OCI-LY7 (cell line): ENCODE measurements around the gene POLR2E. TPM values are rescaled to one million over a fixed set of nuclear protein-coding genes. Genes with fewer than 3 reads are reported as not detected.

Experiments used
- BruUV-seq: library from RNA; stranded (reverse); fragments of 400-500 nt; replicated peaks from 2 replicates; lab custom pipeline; 2021; lab: Mats Ljungman, UMichigan
- CTCF ChIA-PET: fragments of 300-600 bp; sonication (Branson Sonifier 250); formaldehyde crosslinking; loops from one replicate; lab custom pipeline; 2022; ENCODE audit warnings: antibody characterized with exemption; ENCODE audit not compliant: unreplicated experiment; lab: Charles Lee
- POLR2A ChIA-PET: fragments of 300-600 bp; sonication (Branson Sonifier 250); formaldehyde crosslinking; loops from one replicate; lab custom pipeline; 2022; ENCODE audit warnings: antibody characterized with exemption; lab: Charles Lee
- DNase-seq: peaks from one replicate; pipeline ENCODE4 v3.0.0-alpha.2; 2015; ENCODE audit warnings: low spot score
- H2AFZ ChIP-seq: fragments of 200-600 bp; sonication (generic), shearing (Covaris generic); 2 replicates; pipeline ENCODE4 v1.6.1; 2014; ENCODE audit warnings: mild to moderate bottlenecking, antibody characterized with exemption, low read length, moderate library complexity
- H3K27ac ChIP-seq: fragments of 200-600 bp; sonication (generic); 2 replicates; pipeline ENCODE4 v1.5.1; 2014; ENCODE audit warnings: mixed run types, low read depth, mild to moderate bottlenecking, moderate library complexity, low read length, inconsistent platforms; ENCODE audit not compliant: poor library complexity, severe bottlenecking
- H3K36me3 ChIP-seq: fragments of 200-600 bp; sonication (generic); 2 replicates; pipeline ENCODE4 v1.6.1; 2014; ENCODE audit warnings: mild to moderate bottlenecking, antibody characterized with exemption, low read length, moderate library complexity, mixed read lengths; ENCODE audit not compliant: insufficient read depth
- H3K4me1 ChIP-seq: fragments of 200-600 bp; sonication (generic); 2 replicates; pipeline ENCODE4 v1.5.1; 2014; ENCODE audit warnings: mild to moderate bottlenecking, low read length; ENCODE audit not compliant: insufficient read depth, poor library complexity, severe bottlenecking
- H3K4me2 ChIP-seq: fragments of 200-600 bp; sonication (generic); 2 replicates; pipeline ENCODE4 v1.6.1; 2014; ENCODE audit warnings: mild to moderate bottlenecking, low read length
- H3K4me3 ChIP-seq: fragments of 200-600 bp; sonication (generic); 2 replicates; pipeline ENCODE4 v1.5.1; 2014; ENCODE audit warnings: mild to moderate bottlenecking, low read depth, low read length; ENCODE audit not compliant: poor library complexity, severe bottlenecking
- H3K79me2 ChIP-seq: fragments of 200-600 bp; sonication (generic); 2 replicates; pipeline ENCODE4 v1.6.1; 2016; ENCODE audit warnings: low read depth, mild to moderate bottlenecking, low read length, moderate library complexity, mixed read lengths; ENCODE audit not compliant: insufficient read depth
- H3K9me2 ChIP-seq: fragments of 200-600 bp; sonication (generic); 2 replicates; pipeline ENCODE4 v1.6.1; 2016; ENCODE audit warnings: mild to moderate bottlenecking, low read length, mixed read lengths; ENCODE audit not compliant: insufficient read depth
- H3K9me3 ChIP-seq: fragments of 200-600 bp; sonication (generic); 2 replicates; pipeline ENCODE4 v1.6.1; 2014; ENCODE audit warnings: mild to moderate bottlenecking, mixed run types, low read length, mixed read lengths
- H4K20me1 ChIP-seq: fragments of 200-600 bp; sonication (generic); 2 replicates; pipeline ENCODE4 v1.6.1; 2014; ENCODE audit warnings: mild to moderate bottlenecking, antibody characterized with exemption, low read length, moderate library complexity, mixed read lengths; ENCODE audit not compliant: insufficient read depth
- EZH2phosphoT487 ChIP-seq: fragments of 200-600 bp; sonication (generic); IDR thresholded peaks from 2 replicates; pipeline ENCODE4 v1.6.1; 2018; ENCODE audit warnings: low read depth, borderline replicate concordance, mild to moderate bottlenecking, mixed run types, antibody characterized with exemption, low read length, moderate library complexity, mixed read lengths
- intact Hi-C: fragments of 100-400 bp; cut with micrococcal nuclease; formaldehyde crosslinking; loops from one replicate; pipeline ENCODE4 v1.10.0; 2022; ENCODE audit not compliant: unreplicated experiment
- total RNA-seq, 2 experiments: library from RNA; depleted of rRNA in 1 of 2; stranded (reverse); fragments of >200 nt in 1 of 2; shearing (Covaris generic) in 1 of 2; gene quantifications; 2 replicates each; pipeline ENCODE4 v1.2.3, GENCODE V29; 2014 to 2022
- TF ChIP-seq, protein P1 (sequence below): fragments of 200-600 bp; sonication (generic); conservative IDR thresholded peaks from 2 replicates; pipeline ENCODE4 v1.5.1; 2014; ENCODE audit warnings: mild to moderate bottlenecking, antibody characterized with exemption, low read length, moderate library complexity, mixed read lengths

The POLR2E gene
- total RNA-seq, 2 experiments from 2014 or later, result 153 to 193 TPM

DNA sequence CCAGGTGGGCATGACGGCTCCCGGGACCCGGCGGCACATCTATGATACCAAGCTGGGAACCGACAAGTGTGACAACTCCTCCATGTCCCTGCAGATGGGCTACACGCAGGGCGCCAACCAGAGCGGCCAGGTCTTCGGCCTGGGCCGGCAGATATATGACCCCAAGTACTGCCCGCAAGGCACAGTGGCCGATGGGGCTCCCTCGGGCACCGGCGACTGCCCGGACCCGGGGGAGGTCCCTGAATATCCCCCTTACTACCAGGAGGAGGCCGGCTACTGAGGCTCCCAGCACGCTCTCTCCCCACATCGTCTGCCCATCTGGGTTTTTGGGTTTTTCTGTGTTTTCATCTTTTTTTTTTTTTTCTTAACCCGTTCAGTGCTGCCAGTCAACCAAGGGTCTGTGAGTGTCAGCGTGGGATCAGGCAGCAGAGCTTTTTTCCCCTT lies 57.5 kb downstream of the POLR2E start:
- H3K4me3 ChIP-seq, result peak overlapping the region; percentile 85
- BruUV-seq, result no TSS peak
- no peaks in the 10 kb centered on the region; the same call in 1 of the 2 replicates for H4K20me1 ChIP-seq
- H3K79me2 ChIP-seq, result 0 out of 2 replicates have a peak, but pooled peaks cover 5% of the 10 kb centered on the region
- H3K27ac ChIP-seq, result peak overlapping the region; percentile 97
- POLR2A ChIA-PET, result no interaction called here
- CTCF ChIA-PET, result no interaction called here
- peaks cover 43% of the 10 kb centered on the region for H3K4me1 ChIP-seq
- TF ChIP-seq, protein P1, sequence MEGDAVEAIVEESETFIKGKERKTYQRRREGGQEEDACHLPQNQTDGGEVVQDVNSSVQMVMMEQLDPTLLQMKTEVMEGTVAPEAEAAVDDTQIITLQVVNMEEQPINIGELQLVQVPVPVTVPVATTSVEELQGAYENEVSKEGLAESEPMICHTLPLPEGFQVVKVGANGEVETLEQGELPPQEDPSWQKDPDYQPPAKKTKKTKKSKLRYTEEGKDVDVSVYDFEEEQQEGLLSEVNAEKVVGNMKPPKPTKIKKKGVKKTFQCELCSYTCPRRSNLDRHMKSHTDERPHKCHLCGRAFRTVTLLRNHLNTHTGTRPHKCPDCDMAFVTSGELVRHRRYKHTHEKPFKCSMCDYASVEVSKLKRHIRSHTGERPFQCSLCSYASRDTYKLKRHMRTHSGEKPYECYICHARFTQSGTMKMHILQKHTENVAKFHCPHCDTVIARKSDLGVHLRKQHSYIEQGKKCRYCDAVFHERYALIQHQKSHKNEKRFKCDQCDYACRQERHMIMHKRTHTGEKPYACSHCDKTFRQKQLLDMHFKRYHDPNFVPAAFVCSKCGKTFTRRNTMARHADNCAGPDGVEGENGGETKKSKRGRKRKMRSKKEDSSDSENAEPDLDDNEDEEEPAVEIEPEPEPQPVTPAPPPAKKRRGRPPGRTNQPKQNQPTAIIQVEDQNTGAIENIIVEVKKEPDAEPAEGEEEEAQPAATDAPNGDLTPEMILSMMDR, result 0 out of 2 replicates have a peak, but pooled peaks have one; percentile 2
- no peak for TF ChIP-seq EZH2phosphoT487
- DNase-seq, result peak; percentile 58
- no peaks in the 10 kb centered on the region for H3K9me3 ChIP-seq
- no peaks in the 10 kb centered on the region for H3K9me2 ChIP-seq
- H3K4me2 ChIP-seq, result peak overlapping the region; percentile 77
- intact Hi-C loops, result loop anchor here (2.0 kb wide), 2 partner anchors 17 to 39 kb away; partner anchors contain the start of genes RNU6-2 and TMEM259
- H3K36me3 ChIP-seq, result peaks cover 30% of the 10 kb centered on the region
- H2AFZ ChIP-seq, result no peak overlapping the region

Other genes with a start within 250 kb of the POLR2E start
- gene ELANE, start 243.1 kb downstream of the POLR2E start, total RNA-seq (2014; rRNA removed; shearing (Covaris generic)), result not detected in 2 replicates
- not detected in 2 replicates for gene ELANE, start 243.1 kb downstream of the POLR2E start, total RNA-seq (2022)
- 0.35 TPM in 1 of 2 replicates, not detected in the other for gene CFD, start 235.7 kb downstream of the POLR2E start, total RNA-seq (2014; rRNA removed; shearing (Covaris generic))
- not detected in 2 replicates for gene CFD, start 235.7 kb downstream of the POLR2E start, total RNA-seq (2022)
- gene MED16, start 202.2 kb downstream of the POLR2E start, total RNA-seq (2014; rRNA removed; shearing (Covaris generic)), result 12.9 and 19.1 TPM in 2 replicates
- gene MED16, start 202.2 kb downstream of the POLR2E start, total RNA-seq (2022), result 54.3 and 61.4 TPM in 2 replicates
- gene RNU6-9, start 201.9 kb downstream of the POLR2E start, total RNA-seq (2014; rRNA removed; shearing (Covaris generic)), result not detected in 2 replicates
- not detected in 2 replicates for gene RNU6-9, start 201.9 kb downstream of the POLR2E start, total RNA-seq (2022)
- 39.5 and 43.5 TPM in 2 replicates for gene R3HDM4, start 182.2 kb downstream of the POLR2E start, total RNA-seq (2014; rRNA removed; shearing (Covaris generic))
- gene R3HDM4, start 182.2 kb downstream of the POLR2E start, total RNA-seq (2022), result 64.9 and 75.2 TPM in 2 replicates
- gene KISS1R, start 178.0 kb downstream of the POLR2E start, total RNA-seq (2014; rRNA removed; shearing (Covaris generic)), result not detected in 2 replicates
- not detected in 2 replicates for gene KISS1R, start 178.0 kb downstream of the POLR2E start, total RNA-seq (2022)
- gene ARID3A, start 169.3 kb downstream of the POLR2E start, total RNA-seq (2014; rRNA removed; shearing (Covaris generic)), result 7.9 and 9.9 TPM in 2 replicates
- 21.6 and 23.5 TPM in 2 replicates for gene ARID3A, start 169.3 kb downstream of the POLR2E start, total RNA-seq (2022)
- 61.6 and 74.7 TPM in 2 replicates for gene WDR18, start 111.0 kb downstream of the POLR2E start, total RNA-seq (2014; rRNA removed; shearing (Covaris generic))
- gene WDR18, start 111.0 kb downstream of the POLR2E start, total RNA-seq (2022), result 38.4 and 51.4 TPM in 2 replicates
- gene GRIN3B, start 95.0 kb downstream of the POLR2E start, total RNA-seq (2014; rRNA removed; shearing (Covaris generic)), result 0.05 TPM in 1 of 2 replicates, not detected in the other
- gene GRIN3B, start 95.0 kb downstream of the POLR2E start, total RNA-seq (2022), result not detected in 2 replicates
- 131 and 169 TPM in 2 replicates for gene TMEM259, start 74.3 kb downstream of the POLR2E start, total RNA-seq (2014; rRNA removed; shearing (Covaris generic))
- gene TMEM259, start 74.3 kb downstream of the POLR2E start, total RNA-seq (2022), result 195 and 204 TPM in 2 replicates
- gene RNU6-2, start 73.9 kb downstream of the POLR2E start, total RNA-seq (2014; rRNA removed; shearing (Covaris generic)), result not detected in 2 replicates
- gene RNU6-2, start 73.9 kb downstream of the POLR2E start, total RNA-seq (2022), result not detected in 2 replicates
- 51.5 and 73.7 TPM in 2 replicates for gene CNN2, start 68.8 kb downstream of the POLR2E start, total RNA-seq (2014; rRNA removed; shearing (Covaris generic))
- gene CNN2, start 68.8 kb downstream of the POLR2E start, total RNA-seq (2022), result 126 and 127 TPM in 2 replicates
- gene ABCA7, start 55.3 kb downstream of the POLR2E start, total RNA-seq (2014; rRNA removed; shearing (Covaris generic)), result 22.5 and 43.3 TPM in 2 replicates
- gene ABCA7, start 55.3 kb downstream of the POLR2E start, total RNA-seq (2022), result 66.6 and 74.4 TPM in 2 replicates
- gene ARHGAP45, start 28.2 kb downstream of the POLR2E start, total RNA-seq (2014; rRNA removed; shearing (Covaris generic)), result 132 and 135 TPM in 2 replicates
- 138 and 143 TPM in 2 replicates for gene ARHGAP45, start 28.2 kb downstream of the POLR2E start, total RNA-seq (2022)
- 184 and 203 TPM in 2 replicates for gene GPX4, start 8.6 kb upstream of the POLR2E start, total RNA-seq (2014; rRNA removed; shearing (Covaris generic))
- 148 and 156 TPM in 2 replicates for gene GPX4, start 8.6 kb upstream of the POLR2E start, total RNA-seq (2022)
- gene SBNO2, start 78.9 kb upstream of the POLR2E start, total RNA-seq (2014; rRNA removed; shearing (Covaris generic)), result 17.6 and 26.6 TPM in 2 replicates
- gene SBNO2, start 78.9 kb upstream of the POLR2E start, total RNA-seq (2022), result 43.3 and 48.8 TPM in 2 replicates
- 68.7 and 78.4 TPM in 2 replicates for gene STK11, start 110.4 kb upstream of the POLR2E start, total RNA-seq (2014; rRNA removed; shearing (Covaris generic))
- gene STK11, start 110.4 kb upstream of the POLR2E start, total RNA-seq (2022), result 76.5 and 82.2 TPM in 2 replicates
- gene CBARP, start 142.6 kb upstream of the POLR2E start, total RNA-seq (2014; rRNA removed; shearing (Covaris generic)), result 0.09 and 0.33 TPM in 2 replicates
- gene CBARP, start 142.6 kb upstream of the POLR2E start, total RNA-seq (2022), result 0.13 and 0.18 TPM in 2 replicates
- gene ATP5F1D, start 146.4 kb upstream of the POLR2E start, total RNA-seq (2014; rRNA removed; shearing (Covaris generic)), result 51.8 and 82.1 TPM in 2 replicates
- gene ATP5F1D, start 146.4 kb upstream of the POLR2E start, total RNA-seq (2022), result 207 and 266 TPM in 2 replicates
- gene MIDN, start 153.2 kb upstream of the POLR2E start, total RNA-seq (2014; rRNA removed; shearing (Covaris generic)), result 11.7 and 20.3 TPM in 2 replicates
- 70.9 and 75.8 TPM in 2 replicates for gene MIDN, start 153.2 kb upstream of the POLR2E start, total RNA-seq (2022)
- gene CIRBP, start 174.0 kb upstream of the POLR2E start, total RNA-seq (2014; rRNA removed; shearing (Covaris generic)), result 278 and 287 TPM in 2 replicates
- 309 and 321 TPM in 2 replicates for gene CIRBP, start 174.0 kb upstream of the POLR2E start, total RNA-seq (2022)
- 52.6 and 53.2 TPM in 2 replicates for gene FAM174C, start 180.2 kb upstream of the POLR2E start, total RNA-seq (2014; rRNA removed; shearing (Covaris generic))
- 79.8 and 81.5 TPM in 2 replicates for gene FAM174C, start 180.2 kb upstream of the POLR2E start, total RNA-seq (2022)
- gene EFNA2, start 190.5 kb upstream of the POLR2E start, total RNA-seq (2014; rRNA removed; shearing (Covaris generic)), result not detected in 2 replicates
- not detected in 2 replicates for gene EFNA2, start 190.5 kb upstream of the POLR2E start, total RNA-seq (2022)